HepG2 (cell line): ENCODE data around the gene ELL3. TPM values are rescaled to one million over a fixed set of nuclear protein-coding genes. Genes with fewer than 3 reads are reported as not detected.

Source experiments
- AGO1 ChIP-seq: fragments of 200-400 bp; formaldehyde crosslinking; IDR thresholded peaks from 2 replicates; pipeline ENCODE4 v1.6.1; 2017; ENCODE audit warnings: mild to moderate bottlenecking, low read depth, low read length, moderate library complexity; ENCODE audit not compliant: poor library complexity, severe bottlenecking
- DRAP1 ChIP-seq: IDR thresholded peaks from 2 replicates; pipeline ENCODE4 v1.6.1; 2016; ENCODE audit warnings: missing genetic modification reagents, missing compliant biosample characterization
- E2F2 ChIP-seq: sonication (generic); formaldehyde crosslinking; IDR thresholded peaks from 2 replicates; pipeline ENCODE4 v1.4.0; 2020; ENCODE audit warnings: missing genetic modification reagents, borderline replicate concordance
- HOXD1 ChIP-seq: sonication (generic); formaldehyde crosslinking; IDR thresholded peaks from 2 replicates; pipeline ENCODE4 v1.5.0; 2020; ENCODE audit warnings: missing genetic modification reagents
- MED13 ChIP-seq: sonication (generic); formaldehyde crosslinking; IDR thresholded peaks from 2 replicates; pipeline ENCODE4 v1.5.0; 2020; ENCODE audit warnings: missing genetic modification reagents
- PCBP1 ChIP-seq: fragments of 200-400 bp; formaldehyde crosslinking; IDR thresholded peaks from 2 replicates; pipeline ENCODE4 v1.6.1; 2017; ENCODE audit warnings: mild to moderate bottlenecking, low read depth, low read length, borderline replicate concordance
- POLR2G ChIP-seq: fragments of 200-400 bp; formaldehyde crosslinking; IDR thresholded peaks from 2 replicates; pipeline ENCODE4 v1.6.1; 2018; ENCODE audit warnings: mild to moderate bottlenecking, low read depth, low read length, moderate library complexity
- SMAD1 ChIP-seq: sonication (generic); formaldehyde crosslinking; IDR thresholded peaks from 2 replicates; pipeline ENCODE4 v1.4.0; 2020; ENCODE audit warnings: missing genetic modification reagents, low read depth, mild to moderate bottlenecking, borderline replicate concordance
- TEAD3 ChIP-seq: optimal IDR thresholded peaks from 2 replicates; pipeline ENCODE3; 2016; ENCODE audit warnings: borderline replicate concordance
- ZGPAT ChIP-seq: IDR thresholded peaks from 2 replicates; pipeline ENCODE4 v1.6.1; 2016; ENCODE audit warnings: mild to moderate bottlenecking
- ZMYM2 ChIP-seq: sonication (generic); formaldehyde crosslinking; IDR thresholded peaks from 2 replicates; pipeline ENCODE4 v1.8.0; 2022; ENCODE audit warnings: mild to moderate bottlenecking, missing genetic modification reagents
- ZNF142 ChIP-seq: sonication (generic); formaldehyde crosslinking; IDR thresholded peaks from 2 replicates; pipeline ENCODE4 v1.4.0; 2020; ENCODE audit warnings: missing genetic modification reagents
- ZNF574 ChIP-seq: sonication (generic); formaldehyde crosslinking; IDR thresholded peaks from 2 replicates; pipeline ENCODE4 v1.4.0; 2020; ENCODE audit warnings: missing genetic modification reagents
- ZNF605 ChIP-seq: sonication (generic); formaldehyde crosslinking; IDR thresholded peaks from 2 replicates; pipeline ENCODE4 v1.8.0; 2022; ENCODE audit warnings: mild to moderate bottlenecking, missing genetic modification reagents
- polyA plus RNA-seq, 8 experiments: library from polyadenylated mRNA; depleted of rRNA in 3 of 8; stranded (reverse) in 7 of 8; unstranded in 1 of 8; fragments of >200 nt; fragmentation: Illumina TruSeq in 4 of 8; extraction: Trizol in 4 of 8; gene quantifications; 2 replicates each; pipeline versions ENCODE4 v1.2.1 to v1.2.3, GENCODE V29; 2011 to 2016; ENCODE audit warnings: low read depth in 4 of 8, missing spikeins in 1 of 8, mixed read lengths in 1 of 8; ENCODE audit not compliant: insufficient read depth in 1 of 8
- total RNA-seq, 5 experiments: library from RNA; depleted of rRNA; stranded (reverse); fragments of >200 nt; fragmentation: Illumina TruSeq; extraction: Trizol; gene quantifications; 2 replicates each; pipeline ENCODE4 v1.2.3, GENCODE V29; 2016; ENCODE audit warnings: low read depth in 1 of 5

ELL3 gene
- total and polyA plus RNA-seq, 2 of the 13 experiments (the other 11 are each of a cell fraction or from before 2014, with no cell fraction given) = 6.1 to 8.8 TPM

- TF ChIP-seq E2F2 (CRISPR knock-in tag) (peak; percentile 35; the same call in 1 of the 2 replicates), ZGPAT (peak; percentile 82), MED13 (0 out of 2 replicates have a peak, but pooled peaks have one; percentile 15), SMAD1 (CRISPR knock-in tag) (peak; percentile 76; the same call in 1 of the 2 replicates), HOXD1 (CRISPR knock-in tag) (no peak; the same call in 1 of the 2 replicates), ZNF574 (CRISPR knock-in tag) (peak; percentile 46; the same call in 1 of the 2 replicates), PCBP1 (peak; percentile 24; the same call in 1 of the 2 replicates), ZNF605 (peak; percentile 78), DRAP1 (CRISPR knock-in tag) (peak; percentile 89), TEAD3 (CRISPR knock-in tag) (peak; percentile 3), AGO1 (peak; percentile 54), ZMYM2 (CRISPR knock-in tag) (no peak), POLR2G (peak; percentile 95), ZNF142 (CRISPR knock-in tag) (0 out of 2 replicates have a peak, but pooled peaks have one; percentile 64)
These were observed 15.4 kb upstream of the ELL3 start, which contains the start of gene SERF2 (continued) for GRCh38 chr15:43791993-43792760.
